ENCODE measurements around the gene DVL3.
"Not testable (repeated sequence)": the region's sequence is repeated elsewhere in the genome, so short reads cannot be mapped to it uniquely, and the experiment has no call there.

DVL3 gene

GRCh38 chr3:184154885-184155643 is at the start of gene DVL3:
TSS of gene DVL3 (plus strand) at chr3:184155377. CDS start at chr3:184155636, 259 bp downstream.
- DNase-seq, result no peak

GRCh38 chr3:184110316-184110725 is 44.9 kb upstream of the DVL3 start:
- no peak for DNase-seq

- no peak for DNase-seq
Observed at GRCh38 chr3:184116017-184116416, 39.2 kb upstream of the DVL3 start.

- DNase-seq, result no peak
Observed at GRCh38 chr3:184117636-184118035, 37.5 kb upstream of the DVL3 start.

GRCh38 chr3:184121031-184121430 is 34.1 kb upstream of the DVL3 start:
- DNase-seq, result not testable (repeated sequence)

- no peak for DNase-seq
Observed at GRCh38 chr3:184126006-184126405, 29.2 kb upstream of the DVL3 start.

- DNase-seq, result no peak
Observed at GRCh38 chr3:184129012-184129411, 26.2 kb upstream of the DVL3 start.

- DNase-seq, result no peak
Observed at GRCh38 chr3:184132945-184133344, 22.2 kb upstream of the DVL3 start.

GRCh38 chr3:184133840-184134745 is 21.1 kb upstream of the DVL3 start:
- no peak for DNase-seq

GRCh38 chr3:184134746-184135148 is 20.4 kb upstream of the DVL3 start:
- DNase-seq, result no peak

- DNase-seq, result peak; percentile 79
Observed at GRCh38 chr3:184135149-184135910, 19.8 kb upstream of the DVL3 start, which contains the start of gene EIF2B5. TSS of gene EIF2B5 (plus strand) at chr3:184135358. CDS start at chr3:184135386, 28 bp downstream.

- no peak for DNase-seq
Observed at GRCh38 chr3:184135911-184136260, 19.3 kb upstream of the DVL3 start.

GRCh38 chr3:184140436-184140835 is 14.7 kb upstream of the DVL3 start:
- DNase-seq, result no peak

GRCh38 chr3:184142199-184142598 is 13.0 kb upstream of the DVL3 start:
- no peak for DNase-seq

GRCh38 chr3:184143327-184143726 is 11.8 kb upstream of the DVL3 start:
- no peak for DNase-seq

GRCh38 chr3:184144505-184144904 is 10.7 kb upstream of the DVL3 start:
- no peak for DNase-seq

- DNase-seq, result no peak
Observed at GRCh38 chr3:184145111-184145524, 10.1 kb upstream of the DVL3 start.

- DNase-seq, result no peak
Observed at GRCh38 chr3:184145751-184146270, 9.4 kb upstream of the DVL3 start.

GRCh38 chr3:184148076-184148475 is 7.1 kb upstream of the DVL3 start:
- no peak for DNase-seq

GRCh38 chr3:184149123-184149522 is 6.1 kb upstream of the DVL3 start:
- no peak for DNase-seq

- DNase-seq, result not testable (repeated sequence)
Observed at GRCh38 chr3:184149770-184150169, 5.4 kb upstream of the DVL3 start.

- no peak for DNase-seq
Observed at GRCh38 chr3:184155644-184156521, 706 bp downstream of the DVL3 start.
